RWPE2 (cell line): ENCODE measurements around the gene PGBD1.
A peak's percentile ranks its signal among the peaks of the same experiment; 100 is the strongest.

Experiments
- ATAC-seq: fragments of 200-7000 bp; cut with Tn5 transposase; 3 replicates; pipeline ENCODE4 v1.9.1; 2021; ENCODE audit warnings: low read depth
- DNase-seq: peaks from one replicate; pipeline ENCODE4 v3.0.0-alpha.2; 2020; ENCODE audit warnings: low spot score
- H3K27ac ChIP-seq: fragments of 450-650 bp; 2 replicates; pipeline ENCODE4 v1.5.1; 2017; ENCODE audit warnings: mild to moderate bottlenecking; ENCODE audit not compliant: poor library complexity, severe bottlenecking
- H3K27me3 ChIP-seq: fragments of 250-450 bp; sonication (Bioruptor Pico); 2 replicates; pipeline ENCODE4 v1.5.1; 2021; ENCODE audit warnings: mild to moderate bottlenecking, moderate library complexity; ENCODE audit not compliant: insufficient read depth, poor library complexity, severe bottlenecking
- H3K36me3 ChIP-seq: fragments of 250-450 bp; sonication (Bioruptor Pico); 2 replicates; pipeline ENCODE4 v1.5.1; 2020; ENCODE audit warnings: low read depth, mild to moderate bottlenecking, moderate library complexity
- H3K4me1 ChIP-seq: fragments of 250-450 bp; sonication (Bioruptor Pico); 2 replicates; pipeline ENCODE4 v1.5.1; 2021; ENCODE audit warnings: mild to moderate bottlenecking, moderate library complexity; ENCODE audit not compliant: insufficient read depth, poor library complexity, severe bottlenecking
- H3K4me3 ChIP-seq: fragments of 250-450 bp; sonication (Bioruptor Pico); 2 replicates; pipeline ENCODE4 v1.5.1; 2021; ENCODE audit warnings: mild to moderate bottlenecking, moderate library complexity; ENCODE audit not compliant: severe bottlenecking
- H3K9me3 ChIP-seq: fragments of 250-450 bp; sonication (Bioruptor Pico); 2 replicates; pipeline ENCODE4 v1.5.1; 2021; ENCODE audit warnings: mild to moderate bottlenecking, moderate library complexity; ENCODE audit not compliant: severe bottlenecking
- CTCF ChIP-seq: fragments of 450-650 bp; IDR thresholded peaks from one replicate; pipeline ENCODE4 v1.5.1; 2017; ENCODE audit warnings: mild to moderate bottlenecking, moderate library complexity; ENCODE audit not compliant: poor library complexity, severe bottlenecking

Gene PGBD1

GRCh38 chr6:28351087-28351486, 69.7 kb downstream of the PGBD1 start:
- H3K27ac ChIP-seq: no peak overlapping the region
- H3K4me1 ChIP-seq: peaks cover 22% of the 10 kb centered on the region
- DNase-seq (no peak), ATAC-seq (no peak)
- H3K27me3 ChIP-seq: no peaks in the 10 kb centered on the region
- no peak for TF ChIP-seq CTCF
- H3K36me3 ChIP-seq: no peaks in the 10 kb centered on the region
- peaks cover 2% of the 10 kb centered on the region for H3K9me3 ChIP-seq
- peak overlapping the region; percentile 53 for H3K4me3 ChIP-seq

GRCh38 chr6:28351493-28351925, 70.1 kb downstream of the PGBD1 start:
- ATAC-seq: no peak
- H3K27ac ChIP-seq: no peak overlapping the region
- no peak overlapping the region for H3K4me3 ChIP-seq

More at GRCh38 chr6:28351493-28351925, 70.1 kb downstream of the PGBD1 start:
- peaks cover 2% of the 10 kb centered on the region for H3K9me3 ChIP-seq
- no peak for TF ChIP-seq CTCF
- DNase-seq: no peak
- H3K27me3 ChIP-seq: no peaks in the 10 kb centered on the region
- no peaks in the 10 kb centered on the region for H3K36me3 ChIP-seq
- peaks cover 24% of the 10 kb centered on the region for H3K4me1 ChIP-seq
